Activated gamma-delta T cell (primary cell): ENCODE data around the gene DAAM1.
A peak's percentile ranks its signal among the peaks of the same experiment; 100 is the strongest.

Experiments
- DNase-seq: peaks from one replicate; lab custom pipeline; 2025; lab: John Stamatoyannopoulos, UW
- total RNA-seq, 2 donors: gene quantifications; one replicate each; lab custom pipeline; 2026; lab: John Stamatoyannopoulos, UW

Gene DAAM1
- total RNA-seq, result 31.4 to 38.8 reads per million in 2 donors

DNA sequence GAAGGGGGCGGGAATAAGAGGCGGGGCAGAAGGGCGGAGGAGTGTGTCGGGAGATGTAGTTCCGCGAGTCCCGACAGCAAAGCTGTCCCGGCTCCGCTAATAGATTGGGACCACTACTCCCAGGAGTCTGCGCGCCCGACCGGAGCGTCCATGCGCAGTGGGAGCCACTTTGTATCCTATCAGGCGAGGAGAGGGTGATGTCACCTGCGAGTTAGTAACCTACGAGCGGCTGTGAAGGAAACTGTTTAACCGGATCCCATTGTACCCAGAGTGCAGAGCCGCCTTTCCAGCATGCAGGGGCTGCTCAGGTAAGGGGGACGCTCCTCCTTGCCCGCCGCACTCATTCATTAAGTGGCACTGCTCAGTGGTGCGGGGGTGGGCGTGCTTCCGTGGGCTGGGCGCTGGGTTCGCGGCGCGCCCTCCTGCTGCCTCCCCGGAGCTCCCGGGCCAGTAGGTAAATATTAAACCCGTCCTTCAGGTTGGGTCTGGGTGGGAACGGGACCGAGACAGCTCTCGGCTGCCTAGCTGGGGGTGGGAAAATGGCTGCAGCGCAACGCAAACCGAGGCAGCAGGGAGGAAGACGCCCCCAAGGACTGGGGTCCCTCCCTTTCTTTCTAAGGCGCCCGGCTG is at the start of gene DAAM1:
Gene DAAM1, plus strand, starts transcription at position 207 of the 630 bp plus-strand sequence. CDS start 74,811 bp downstream, outside the sequence.
- DNase-seq, result peak; percentile 88

DNA sequence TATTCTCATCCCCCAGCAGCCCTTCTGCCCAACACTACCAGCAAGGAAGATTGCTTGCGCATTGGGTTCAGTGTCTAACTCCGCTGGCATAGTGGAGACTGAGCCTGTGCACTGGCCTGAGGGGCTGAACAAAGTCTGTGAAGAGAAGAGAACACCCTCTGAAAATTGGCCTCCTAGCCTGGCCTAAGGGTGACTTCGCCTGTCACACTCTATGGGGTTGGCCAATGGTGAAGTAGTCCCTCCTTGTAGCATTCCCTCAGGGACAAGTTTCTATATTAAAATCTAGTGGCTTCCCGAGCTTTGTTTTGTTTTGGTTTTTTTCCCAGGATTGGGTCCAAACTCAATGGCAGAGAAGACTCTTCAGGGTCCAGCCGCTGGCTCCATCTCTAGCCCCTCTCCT is 49.1 kb upstream of the DAAM1 start:
- DNase-seq, result no peak

DNA sequence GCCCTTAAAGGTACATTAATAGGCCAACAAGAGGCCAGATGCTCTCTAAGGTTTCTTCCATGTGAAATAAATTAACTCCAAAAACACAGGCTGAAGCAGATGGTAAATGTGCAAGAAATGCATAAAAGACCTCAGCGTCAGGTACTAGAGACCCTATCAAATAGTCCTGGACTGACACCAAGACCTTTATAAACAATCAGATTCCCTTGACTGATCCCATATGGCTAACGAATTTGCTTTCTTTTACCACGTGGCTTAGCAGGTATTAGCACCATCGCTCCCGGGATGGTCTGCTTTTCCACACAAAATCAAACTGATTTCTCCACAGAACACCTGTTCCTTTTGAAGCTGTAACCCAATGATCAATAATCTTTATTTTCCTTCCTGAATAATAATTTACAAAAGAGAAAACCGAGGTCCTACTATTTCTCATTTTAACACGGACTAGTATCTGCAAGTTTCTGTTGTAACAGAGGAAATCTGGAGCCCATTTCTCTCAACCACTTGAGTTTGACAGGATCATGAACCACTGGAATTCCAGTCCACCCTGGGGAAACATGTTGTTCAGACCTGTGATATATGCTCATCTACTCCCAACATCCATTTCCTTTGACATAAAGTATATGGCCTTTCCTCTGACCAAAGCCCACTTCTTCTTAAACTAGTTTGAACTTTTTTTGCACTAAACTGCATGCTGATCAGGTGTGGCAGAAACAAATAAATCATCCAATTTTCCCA is 48.2 kb upstream of the DAAM1 start:
- DNase-seq, result no peak

DNA sequence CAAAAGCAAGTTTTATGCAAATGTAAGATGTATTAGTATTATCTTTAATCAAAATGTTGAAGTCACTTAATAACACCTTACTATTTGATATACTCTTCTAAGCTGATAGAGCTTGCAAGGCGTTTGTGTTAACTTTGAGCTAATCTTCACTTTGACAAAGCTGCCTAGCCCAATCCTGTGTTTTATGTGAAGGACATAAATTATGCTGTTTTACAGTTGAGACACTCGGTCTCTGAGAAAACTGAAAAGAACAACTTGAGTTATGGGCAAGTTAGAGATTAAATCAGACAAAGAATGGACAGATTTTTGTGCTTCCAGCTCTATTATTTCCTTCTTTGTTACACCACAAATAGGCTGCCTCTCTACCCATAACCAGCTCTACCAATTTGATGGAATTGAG is 42.0 kb upstream of the DAAM1 start:
- DNase-seq, result no peak

DNA sequence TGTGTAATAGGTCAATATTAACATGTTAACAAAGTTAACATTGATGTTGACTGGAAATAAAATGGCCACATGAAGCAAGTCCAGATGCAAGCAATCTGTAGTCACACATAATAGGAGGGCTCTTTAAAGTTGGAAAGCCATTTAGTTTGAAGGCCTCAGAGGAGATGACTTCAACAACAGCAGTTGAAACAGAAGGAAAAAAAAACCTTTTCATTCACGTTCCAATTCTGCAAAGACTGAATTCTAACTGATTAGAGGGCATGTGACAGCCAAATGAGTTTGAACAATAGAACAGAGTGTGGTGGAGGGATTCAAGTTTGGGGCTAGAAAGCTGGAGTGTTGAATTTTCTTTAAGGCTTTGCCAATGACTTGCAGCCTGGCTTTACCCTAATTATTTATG is 41.5 kb upstream of the DAAM1 start:
- DNase-seq, result no peak

- DNase-seq, result no peak
Measured at GRCh38 chr14:59148334-59148900, 40.0 kb upstream of the DAAM1 start.

DNA sequence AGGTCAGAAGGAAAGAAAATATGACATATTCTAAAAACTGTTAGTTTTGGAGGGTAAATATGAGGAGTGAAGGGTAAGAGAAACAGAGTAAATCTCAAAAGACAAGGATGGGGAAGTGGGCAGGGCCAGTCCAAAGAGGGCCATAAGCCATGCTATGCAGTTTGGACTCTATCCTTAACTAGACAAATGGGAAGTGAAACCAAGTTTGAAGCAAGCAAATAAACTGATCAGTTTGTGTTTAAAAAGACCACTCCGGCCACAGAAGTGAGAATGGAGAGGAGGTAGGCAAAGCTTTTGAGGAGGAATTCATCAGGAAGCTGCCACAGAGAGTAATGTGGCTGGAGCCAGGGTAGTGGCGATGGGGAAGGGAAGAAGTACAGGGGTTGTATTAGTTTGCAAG is 37.5 kb upstream of the DAAM1 start:
- DNase-seq, result no peak

DNA sequence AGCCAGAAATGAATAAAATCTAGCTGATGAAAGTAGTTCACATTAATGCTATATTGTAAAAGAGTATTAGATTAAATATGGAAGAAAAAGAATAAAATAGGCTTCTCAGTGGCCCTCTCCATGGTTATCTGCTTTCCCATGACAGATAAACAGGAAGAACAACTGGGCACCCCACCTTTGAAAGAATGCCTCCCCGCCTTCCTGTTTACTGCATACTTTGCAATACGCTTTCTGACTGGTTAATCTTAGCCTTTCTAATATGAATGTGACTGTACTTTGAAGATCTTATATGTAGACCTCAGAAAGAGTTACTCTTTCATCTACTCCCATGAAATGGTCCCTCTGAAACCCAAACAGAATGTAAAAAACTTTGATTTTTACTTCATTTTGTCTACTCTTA is 34.1 kb upstream of the DAAM1 start:
- DNase-seq, result no peak

DNA sequence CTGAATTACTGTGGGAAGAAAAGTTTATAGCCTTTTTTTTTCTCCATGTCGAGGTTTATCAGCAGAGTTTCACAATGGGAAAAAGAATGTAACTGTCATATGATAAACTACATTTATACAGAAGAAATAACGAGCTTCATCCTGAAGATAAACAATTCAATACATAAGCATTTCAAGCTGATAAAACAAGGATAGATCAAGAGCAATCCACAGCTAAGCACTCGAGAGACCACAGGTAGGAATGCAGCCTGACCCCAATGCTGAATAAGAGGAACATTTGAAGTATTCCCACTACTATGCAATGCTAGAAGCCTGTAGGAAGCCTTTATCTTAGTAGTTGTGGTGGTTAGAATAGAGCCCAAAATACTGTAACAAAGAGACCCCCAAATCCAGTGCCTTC is 32.6 kb upstream of the DAAM1 start:
- DNase-seq, result no peak

DNA sequence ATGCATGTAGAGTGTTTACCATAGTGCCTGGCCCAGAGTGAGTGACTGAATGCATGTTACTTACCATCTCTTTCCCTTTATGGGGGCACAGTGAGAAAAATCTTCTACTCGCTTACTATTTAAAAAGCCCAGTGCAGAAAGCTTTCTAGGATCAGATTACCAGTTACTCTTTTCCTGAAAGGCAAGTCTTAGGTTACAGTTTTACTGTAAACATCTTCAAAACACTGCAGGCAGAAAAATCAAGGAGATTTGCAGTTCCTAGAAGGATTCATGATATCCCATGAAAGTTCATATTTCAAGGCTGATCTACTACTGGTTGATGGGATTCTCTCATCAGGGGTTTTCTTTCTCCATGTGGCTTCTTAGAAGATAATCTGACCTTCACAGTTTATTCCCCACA is 29.3 kb upstream of the DAAM1 start:
- no peak for DNase-seq

DNA sequence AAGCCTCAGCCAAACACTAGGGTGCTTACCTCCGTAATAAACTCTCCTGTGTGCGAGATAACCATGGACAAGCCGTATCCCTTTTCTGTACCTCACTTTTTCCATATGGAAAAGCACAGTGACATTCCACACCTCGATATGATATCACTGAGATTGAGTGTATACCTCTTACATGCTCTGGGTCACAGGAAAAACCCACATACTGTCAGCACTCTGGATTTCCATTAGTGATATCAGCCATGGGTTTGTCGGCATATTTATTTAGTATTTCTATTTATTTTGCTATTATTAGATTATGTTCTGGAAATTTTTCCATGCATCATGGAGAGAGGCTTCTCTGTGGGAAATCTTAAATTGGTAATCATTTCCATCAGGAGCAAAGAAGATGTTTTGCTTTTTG is 28.0 kb upstream of the DAAM1 start:
- no peak for DNase-seq

GRCh38 chr14:59161561-59162175 is 26.8 kb upstream of the DAAM1 start:
- no peak for DNase-seq

DNA sequence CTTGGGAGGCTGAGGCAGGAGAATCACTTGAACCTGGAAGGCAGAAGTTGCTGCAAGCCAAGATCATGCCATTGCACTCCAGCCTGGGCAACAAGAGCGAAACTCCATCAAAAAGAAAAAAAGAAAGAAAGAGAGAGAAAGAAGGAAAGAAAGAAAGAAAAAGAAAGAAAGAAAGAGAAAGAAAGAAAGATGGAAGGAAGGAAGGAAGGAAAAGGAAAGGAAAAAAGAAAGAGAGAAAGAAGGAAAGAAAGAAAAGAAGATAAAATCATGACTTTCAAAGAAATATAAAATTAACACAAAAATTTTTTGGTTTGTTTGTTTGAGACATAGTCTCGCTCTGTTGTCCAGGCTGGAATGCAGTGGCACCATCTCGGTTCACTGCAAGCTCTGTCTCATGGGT is 22.2 kb upstream of the DAAM1 start:
- no peak for DNase-seq

DNA sequence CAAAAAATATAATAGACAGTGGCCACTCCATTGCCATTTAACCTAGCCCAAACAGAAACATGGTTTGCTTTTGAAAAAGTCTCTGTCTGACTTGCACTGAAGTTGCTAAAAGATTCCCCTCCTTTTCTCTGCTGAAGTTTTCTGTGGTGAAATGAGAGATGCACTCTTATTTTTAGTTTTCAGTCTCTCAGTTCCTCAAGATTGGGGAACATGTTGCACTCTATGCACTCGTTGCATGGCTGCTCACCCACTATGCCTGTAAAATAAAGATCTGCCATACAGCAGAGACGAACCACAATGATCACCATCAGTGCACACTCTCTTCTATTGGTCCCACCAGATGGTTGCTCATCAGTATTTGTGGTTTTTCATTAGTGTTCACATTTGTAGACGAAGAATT is 13.1 kb upstream of the DAAM1 start:
- DNase-seq, result no peak

DNA sequence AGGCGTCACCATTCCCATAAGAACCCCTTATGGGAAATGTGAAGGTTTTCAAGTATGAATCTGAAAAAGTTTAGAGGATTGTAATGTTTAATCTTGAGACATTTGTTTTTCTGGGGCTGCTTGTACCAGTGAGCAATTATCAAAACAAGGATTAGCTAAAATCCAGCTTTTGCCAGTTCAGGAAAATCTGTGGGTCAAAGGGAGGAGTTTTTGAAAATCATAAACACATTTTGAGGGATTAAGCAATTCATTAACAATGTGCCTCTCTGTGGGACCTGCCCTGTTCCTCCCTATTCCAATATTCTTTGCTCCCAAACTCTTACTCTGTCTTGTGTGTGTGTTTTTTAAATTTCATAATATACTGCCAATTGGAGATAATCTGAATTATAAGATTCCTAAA is 11.7 kb upstream of the DAAM1 start:
- DNase-seq, result no peak

DNA sequence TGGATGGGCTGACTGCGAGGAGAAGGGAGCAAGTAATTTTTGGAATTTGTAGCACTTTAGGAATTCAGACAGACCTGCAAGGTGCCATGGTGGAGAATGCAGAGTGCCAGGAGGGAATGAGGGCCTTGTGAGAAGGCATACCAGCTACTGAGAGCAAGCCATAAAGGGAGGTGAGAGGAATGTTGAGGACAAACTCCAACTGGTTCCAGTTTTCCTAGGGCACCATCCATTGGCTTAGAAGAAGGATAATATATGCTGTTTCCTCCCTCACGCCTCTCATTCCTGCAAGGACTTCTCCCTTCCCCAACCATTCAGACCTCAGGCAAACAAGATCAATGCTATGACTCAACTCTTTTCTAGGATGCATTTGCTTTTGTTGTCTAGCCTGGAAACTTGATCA is 11.2 kb upstream of the DAAM1 start:
- no peak for DNase-seq

DNA sequence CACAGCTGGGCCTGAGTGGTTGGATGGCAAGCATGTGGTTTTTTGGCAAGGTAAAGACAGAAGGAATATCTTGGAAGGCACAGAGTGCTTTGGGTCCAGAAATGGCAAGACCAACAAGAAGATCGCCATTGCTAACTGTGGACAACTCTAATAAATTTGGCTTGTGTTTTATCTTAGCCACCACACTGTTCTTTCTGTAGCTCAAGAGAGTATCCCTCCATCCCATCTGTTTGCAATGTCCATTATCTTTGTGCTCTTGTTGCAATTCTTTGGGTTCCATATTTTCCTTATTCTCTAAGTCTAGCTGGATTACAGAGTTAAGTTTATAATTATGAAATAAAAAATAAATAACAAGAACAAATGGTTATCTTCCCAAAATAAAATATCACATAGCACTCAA is 6.7 kb upstream of the DAAM1 start:
- no peak for DNase-seq

GRCh38 chr14:59182641-59183040 is 5.8 kb upstream of the DAAM1 start:
- DNase-seq, result no peak

DNA sequence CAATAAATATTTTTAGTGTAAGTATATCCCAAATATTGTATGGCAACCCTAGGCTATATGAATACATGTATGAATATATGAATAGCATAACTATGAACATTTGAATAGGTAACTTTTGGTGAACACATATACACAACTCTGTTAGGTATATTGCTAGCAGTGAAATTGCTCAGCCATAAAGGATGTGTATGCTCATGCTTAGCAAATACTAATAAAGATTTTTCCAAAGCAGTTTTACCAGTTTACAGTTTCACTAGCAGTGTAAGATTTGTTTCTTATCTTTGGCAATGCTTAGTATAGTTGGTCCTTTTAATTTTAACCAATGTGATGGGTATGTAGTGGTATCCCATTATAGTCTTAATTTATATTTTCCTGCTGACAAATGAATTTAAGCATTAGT is 5.3 kb upstream of the DAAM1 start:
- DNase-seq, result no peak

GRCh38 chr14:59184396-59184795 is 4.1 kb upstream of the DAAM1 start:
- no peak for DNase-seq

- DNase-seq, result no peak
Measured at GRCh38 chr14:59185676-59186075, 2.8 kb upstream of the DAAM1 start.

DNA sequence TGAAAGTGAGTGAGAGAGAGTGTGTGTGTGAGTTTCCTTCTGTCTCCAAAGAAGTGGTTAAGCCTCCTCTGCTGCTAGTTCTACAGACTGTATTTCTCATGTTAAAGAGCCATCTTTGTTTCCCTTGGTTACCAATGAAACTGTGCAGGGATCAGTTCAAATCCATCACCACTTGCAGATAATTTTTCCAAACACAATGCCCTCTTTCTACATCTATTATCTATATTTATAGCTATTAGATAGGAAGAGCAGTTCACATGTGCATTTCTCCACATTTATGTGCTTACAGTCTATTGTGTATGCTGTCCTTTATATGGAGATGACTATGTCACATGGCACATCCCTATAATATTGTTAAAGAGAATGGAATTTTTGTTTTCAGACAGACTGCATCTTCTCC is 2.2 kb upstream of the DAAM1 start:
- DNase-seq, result no peak

- DNase-seq, result no peak
Measured at GRCh38 chr14:59187118-59187517, 1.3 kb upstream of the DAAM1 start.
